Gastrocnemius medialis (tissue), 4 donors: ENCODE results near the gene GPR161. TPM values are rescaled to one million over a fixed set of nuclear protein-coding genes. Genes with fewer than 3 reads are reported as not detected.

ENCODE experiments used
- ATAC-seq, 2 donors: fragments of 150-250 bp; one replicate each; pipeline ENCODE4 v1.9.1; 2016
- DNase-seq, 2 donors: peaks; one replicate each; pipeline ENCODE4 v3.0.0-alpha.2; 2019
- H3K27ac ChIP-seq, 4 donors: fragments of 200-600 bp; sonication (generic); 1 replicate in 1 of 4; 2 replicates in 3 of 4; pipeline ENCODE4 v1.5.1; 2016 to 2018; ENCODE audit warnings: mild to moderate bottlenecking in 2 of 4, moderate library complexity in 1 of 4
- H3K27me3 ChIP-seq, 3 donors: fragments of 200-600 bp; sonication (generic) in 2 of 3; 1 replicate in 1 of 3; 2 replicates in 2 of 3; pipeline versions ENCODE4 v1.5.1 to v1.6.0; 2016 to 2019; ENCODE audit warnings: mild to moderate bottlenecking in 1 of 3, moderate library complexity in 1 of 3
- H3K36me3 ChIP-seq, 2 donors: fragments of 200-600 bp; sonication (generic) in 1 of 2; one replicate each; pipeline ENCODE4 v1.5.1; 2017 to 2018
- H3K4me1 ChIP-seq, 2 donors: fragments of 200-600 bp; sonication (generic) in 1 of 2; one replicate each; pipeline ENCODE4 v1.5.1; 2016 to 2017; ENCODE audit warnings: mild to moderate bottlenecking in 2 of 2
- H3K4me3 ChIP-seq, 4 donors: fragments of 200-600 bp; sonication (generic) in 3 of 4; 1 replicate in 1 of 4; 2 replicates in 3 of 4; pipeline ENCODE4 v1.5.1; 2016 to 2019; ENCODE audit warnings: mild to moderate bottlenecking in 2 of 4
- H3K9me3 ChIP-seq, 3 donors: fragments of 200-600 bp; sonication (generic) in 2 of 3; 1 replicate in 1 of 3; 2 replicates in 2 of 3; pipeline ENCODE4 v1.5.1; 2016 to 2019
- POLR2A ChIP-seq, 2 donors: fragments of 450-650 bp; IDR thresholded peaks; one replicate each; pipeline ENCODE4 v1.6.1; 2017; ENCODE audit warnings: antibody characterized with exemption in 2 of 2, mild to moderate bottlenecking in 2 of 2, moderate library complexity in 2 of 2
- in situ Hi-C, 4 donors: fragments of 200-750 bp; cut with MboI; loops; one replicate each; pipeline versions ENCODE4 v1.15.0 to v1.8.0; 2017; ENCODE audit warnings: low sequenced_read_pairs in 4 of 4
- intact Hi-C: fragments of 100-400 bp; cut with DNase I; formaldehyde crosslinking; loops from one replicate; pipeline ENCODE4 v1.15.1; 2023; ENCODE audit warnings: low total_unique reads
- total RNA-seq, 4 donors: library from RNA; depleted of rRNA; stranded (reverse); fragments of >200 nt; gene quantifications; one replicate each; pipeline versions ENCODE4 v1.1.0 to v1.2.3, GENCODE V29; 2016
- TF ChIP-seq, protein P1 (sequence below), 5 experiments: fragments of 450-650 bp in 3 of 5; fragments of 200-600 bp in 2 of 5; sonication (generic) in 2 of 5; IDR thresholded peaks in 4 of 5; conservative IDR thresholded peaks in 1 of 5; 1 replicate in 4 of 5; 2 replicates in 1 of 5; pipeline ENCODE4 v1.5.1; 2016 to 2019; ENCODE audit warnings: antibody characterized with exemption in 5 of 5, mild to moderate bottlenecking in 3 of 5, moderate library complexity in 3 of 5

GPR161 gene
- total RNA-seq, 4 donors from 2014 or later = 0.31 to 1.0 (median 0.86) TPM

DNA sequence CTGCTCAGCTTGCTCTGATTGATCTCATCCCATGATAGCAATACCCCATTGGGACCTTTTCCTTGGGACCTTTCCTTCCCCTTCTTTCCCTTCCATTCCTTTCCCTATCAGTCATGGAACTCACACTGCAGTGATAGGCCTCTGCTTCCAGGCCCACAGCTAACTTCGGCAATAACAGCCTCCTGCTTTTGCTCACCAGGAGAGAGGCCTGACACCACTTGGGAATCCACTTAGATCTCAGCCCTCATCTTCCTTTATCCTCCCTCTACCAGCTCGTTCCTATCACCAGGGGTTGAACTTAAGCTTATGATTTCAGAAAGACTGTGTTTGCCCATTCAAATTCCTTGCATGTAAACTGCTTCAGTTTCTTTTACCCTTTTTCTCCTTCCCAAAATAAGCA, 31.1 kb upstream of the GPR161 start:
- no peak overlapping the region for H3K27ac ChIP-seq
- no peaks in the 10 kb centered on the region for H3K9me3 ChIP-seq
- no peaks in the 10 kb centered on the region for H3K27me3 ChIP-seq
- H3K4me1 ChIP-seq = no peaks in the 10 kb centered on the region
- intact Hi-C loops = no loop called here
- H3K4me3 ChIP-seq = no peak overlapping the region
- DNase-seq = no peak
- in situ Hi-C loops = no loop called here
- no peaks in the 10 kb centered on the region for H3K36me3 ChIP-seq
- no peak for ATAC-seq
- no peak for TF ChIP-seq POLR2A (IDR thresholded peaks at IDR 0.05)
- TF ChIP-seq, protein P1, sequence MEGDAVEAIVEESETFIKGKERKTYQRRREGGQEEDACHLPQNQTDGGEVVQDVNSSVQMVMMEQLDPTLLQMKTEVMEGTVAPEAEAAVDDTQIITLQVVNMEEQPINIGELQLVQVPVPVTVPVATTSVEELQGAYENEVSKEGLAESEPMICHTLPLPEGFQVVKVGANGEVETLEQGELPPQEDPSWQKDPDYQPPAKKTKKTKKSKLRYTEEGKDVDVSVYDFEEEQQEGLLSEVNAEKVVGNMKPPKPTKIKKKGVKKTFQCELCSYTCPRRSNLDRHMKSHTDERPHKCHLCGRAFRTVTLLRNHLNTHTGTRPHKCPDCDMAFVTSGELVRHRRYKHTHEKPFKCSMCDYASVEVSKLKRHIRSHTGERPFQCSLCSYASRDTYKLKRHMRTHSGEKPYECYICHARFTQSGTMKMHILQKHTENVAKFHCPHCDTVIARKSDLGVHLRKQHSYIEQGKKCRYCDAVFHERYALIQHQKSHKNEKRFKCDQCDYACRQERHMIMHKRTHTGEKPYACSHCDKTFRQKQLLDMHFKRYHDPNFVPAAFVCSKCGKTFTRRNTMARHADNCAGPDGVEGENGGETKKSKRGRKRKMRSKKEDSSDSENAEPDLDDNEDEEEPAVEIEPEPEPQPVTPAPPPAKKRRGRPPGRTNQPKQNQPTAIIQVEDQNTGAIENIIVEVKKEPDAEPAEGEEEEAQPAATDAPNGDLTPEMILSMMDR (IDR thresholded peaks at IDR 0.05 in 4 of 5, conservative IDR thresholded peaks at IDR 0.05 in 1 of 5) = no peak

DNA sequence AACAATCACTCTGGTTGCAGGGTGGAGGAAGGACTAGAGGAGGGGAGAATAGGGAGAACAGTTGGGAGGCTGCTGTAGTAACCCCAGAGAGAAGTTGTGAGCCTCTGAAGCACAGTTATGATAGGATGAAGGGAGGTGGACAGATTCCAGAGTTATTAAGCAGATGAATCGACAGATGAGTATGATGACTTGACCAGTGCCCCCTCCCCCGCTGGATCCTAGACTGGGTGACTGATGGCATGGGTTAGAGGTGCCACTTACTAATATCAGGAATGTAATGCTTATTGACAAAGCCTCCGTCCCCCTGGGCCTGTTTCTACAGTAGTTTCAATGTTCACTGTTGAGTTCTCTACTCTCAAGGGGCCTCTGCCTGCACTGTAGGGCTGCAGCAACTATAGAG, 28.0 kb upstream of the GPR161 start:
- H3K4me1 ChIP-seq = no peaks in the 10 kb centered on the region
- H3K9me3 ChIP-seq = no peaks in the 10 kb centered on the region
- no peak overlapping the region for H3K4me3 ChIP-seq
- peaks cover 0 to 5% (median 0%) of the 10 kb centered on the region in 3 donors for H3K27me3 ChIP-seq
- in situ Hi-C loops (no loop called here), intact Hi-C loops (no loop called here)
- H3K36me3 ChIP-seq = no peaks in the 10 kb centered on the region
- no peak overlapping the region for H3K27ac ChIP-seq
- TF ChIP-seq, protein P1 (IDR thresholded peaks at IDR 0.05 in 4 of 5, conservative IDR thresholded peaks at IDR 0.05 in 1 of 5) = no peak
- DNase-seq (no peak), ATAC-seq (no peak)

- peaks cover 0 to 5% (median 0%) of the 10 kb centered on the region in 3 donors for H3K27me3 ChIP-seq
- no peaks in the 10 kb centered on the region for H3K36me3 ChIP-seq
- H3K9me3 ChIP-seq = no peaks in the 10 kb centered on the region
- H3K27ac ChIP-seq = no peak overlapping the region
- no peak for TF ChIP-seq POLR2A (IDR thresholded peaks at IDR 0.05)
- TF ChIP-seq, protein P1 (IDR thresholded peaks at IDR 0.05 in 4 of 5, conservative IDR thresholded peaks at IDR 0.05 in 1 of 5) = no peak
- DNase-seq = no peak
- H3K4me3 ChIP-seq = no peak overlapping the region
- no peak for ATAC-seq
- intact Hi-C loops (no loop called here), in situ Hi-C loops (no loop called here)
- no peaks in the 10 kb centered on the region for H3K4me1 ChIP-seq
Measured at GRCh38 chr1:168163670-168164069, 26.9 kb upstream of the GPR161 start.

DNA sequence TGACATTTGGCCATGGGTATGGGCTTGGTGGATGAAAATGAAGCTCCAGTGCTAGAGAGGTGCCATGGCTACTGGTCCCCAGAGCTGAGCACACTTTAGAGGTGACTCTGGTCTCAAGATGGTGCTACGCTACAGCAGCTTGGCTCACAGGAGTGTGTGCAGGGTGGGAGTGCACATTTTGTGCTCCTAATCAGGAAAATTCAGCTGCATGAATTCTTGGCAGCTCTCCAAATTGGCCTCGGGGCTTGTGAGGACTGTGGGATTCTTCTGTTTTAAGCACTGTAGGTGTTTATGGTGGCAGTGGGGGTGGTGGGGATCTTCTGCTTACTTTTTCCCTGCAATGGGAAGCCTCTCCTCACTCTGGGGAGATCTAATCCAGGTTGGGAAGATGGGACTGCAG, 24.7 kb upstream of the GPR161 start:
- DNase-seq = no peak
- H3K27me3 ChIP-seq = peaks cover 0 to 5% (median 0%) of the 10 kb centered on the region in 3 donors
- in situ Hi-C loops = no loop called here
- no peaks in the 10 kb centered on the region for H3K4me1 ChIP-seq
- no peaks in the 10 kb centered on the region for H3K36me3 ChIP-seq
- no peak overlapping the region for H3K4me3 ChIP-seq
- H3K27ac ChIP-seq = no peak overlapping the region
- TF ChIP-seq, protein P1 (IDR thresholded peaks at IDR 0.05 in 4 of 5, conservative IDR thresholded peaks at IDR 0.05 in 1 of 5) = no peak
- no peak for TF ChIP-seq POLR2A (IDR thresholded peaks at IDR 0.05)
- no peak for ATAC-seq
- no peaks in the 10 kb centered on the region for H3K9me3 ChIP-seq
- intact Hi-C loops = no loop called here

- no peaks in the 10 kb centered on the region for H3K4me1 ChIP-seq
Measured at GRCh38 chr1:168159979-168160378, 23.2 kb upstream of the GPR161 start.

More at GRCh38 chr1:168159979-168160378, 23.2 kb upstream of the GPR161 start:
- Histone ChIP-seq H3K36me3 (no peaks in the 10 kb centered on the region), H3K27me3 (peaks cover 0 to 5% (median 0%) of the 10 kb centered on the region in 3 donors), H3K27ac (no peak overlapping the region), H3K9me3 (no peaks in the 10 kb centered on the region), H3K4me3 (no peak overlapping the region)
- no peak for ATAC-seq
- in situ Hi-C loops (no loop called here), intact Hi-C loops (no loop called here)
- no peak for DNase-seq
- TF ChIP-seq, protein P1 (IDR thresholded peaks at IDR 0.05 in 4 of 5, conservative IDR thresholded peaks at IDR 0.05 in 1 of 5) = no peak
- TF ChIP-seq POLR2A (IDR thresholded peaks at IDR 0.05) = no peak
